ENCODE measurements around the gene PRPF38B. TPM values are rescaled to one million over a fixed set of nuclear protein-coding genes. Genes with fewer than 3 reads are reported as not detected.
A peak's percentile ranks its signal among the peaks of the same experiment; 100 is the strongest.

PRPF38B gene
- polyA plus RNA-seq, 1 of the 3 experiments (the other 2 are of a cell fraction): 17.5 TPM

GRCh38 chr1:108686614-108687313 lies 5.3 kb upstream of the PRPF38B start (continued):
- TF ChIP-seq USF1 (IDR thresholded peaks at IDR 0.05; ENCODE audit: borderline replicate concordance, low read depth): no peak

- Histone ChIP-seq H3K4me1 (ENCODE audit: control insufficient read depth in 1 of 2, insufficient read depth in 2 of 2, low read depth in 1 of 2, low read length in 1 of 2) (peaks cover 11 to 16% of the 10 kb centered on the region in 2 experiments; a peak in 3 of 4 replicates), H2AFZ (ENCODE audit: low read depth) (peak overlapping the region; percentile 76; the same call in 1 of the 2 replicates), H3F3A (replicated peaks; ENCODE audit: insufficient read depth) (peaks cover 9% of the 10 kb centered on the region), H3K9ac (peak overlapping the region; percentile 85), H3K79me2 (ENCODE audit: insufficient read depth) (peaks cover 51% of the 10 kb centered on the region), H3K27me3 (ENCODE audit: insufficient read depth) (no peaks in the 10 kb centered on the region), H3K27ac (ENCODE audit: low read depth in 2 of 2, low read length in 1 of 2) (peak overlapping the region; percentile 96 to 99), H3K4me2 (peak overlapping the region; percentile 85), H3K4me3 (ENCODE audit: low read depth in 2 of 2, low read length in 1 of 2) (peak overlapping the region; percentile 97 to 98), H3K9me2 (no peaks in the 10 kb centered on the region), H3K9me3 (no peaks in the 10 kb centered on the region), H4K20me1 (ENCODE audit: insufficient read depth) (peaks cover 33% of the 10 kb centered on the region), H3K36me3 (replicated peaks in 1 of 2; ENCODE audit: control insufficient read depth in 1 of 2, insufficient read depth in 2 of 2, low read length in 1 of 2) (peaks cover 16 to 17% of the 10 kb centered on the region in 2 experiments)
- ChIA-PET POLR2A (interaction anchor here (0.6 to 2.3 kb wide), 10 partner anchors 30 to 409 kb away, joined by 3 to 13 read pairs (median 4); partner anchors contain the start of genes EEIG2, HENMT1 and TAF13), CTCF (interaction anchor here (0.7 to 3.4 kb wide), 12 partner anchors 28 to 421 kb away, joined by 3 to 27 read pairs (median 3); partner anchors contain the start of gene EEIG2)
- TF ChIP-seq GATA2 (CRISPR knock-in tag; IDR thresholded peaks at IDR 0.05): peak; percentile 55
- no peak for TF ChIP-seq CTCF (IDR thresholded peaks at IDR 0.05)
- 19% methylated on average over 12 of the region's 12 CpGs for WGBS (ENCODE audit: low lambda C conversion rate)
- DNase-seq: no peak
These were observed 775 bp upstream of the PRPF38B start for GRCh38 chr1:108691128-108691941.

- H3K4me1 ChIP-seq (ENCODE audit: control insufficient read depth in 1 of 2, insufficient read depth in 2 of 2, low read depth in 1 of 2, low read length in 1 of 2): peaks cover 11 to 16% of the 10 kb centered on the region in 2 experiments; a peak in 3 of 4 replicates
- DNase-seq: peak; percentile 61
- WGBS (ENCODE audit: low lambda C conversion rate): under 1% methylated on average over 31 of the region's 36 CpGs
- H4K20me1 ChIP-seq (ENCODE audit: insufficient read depth): peaks cover 33% of the 10 kb centered on the region
- H2AFZ ChIP-seq (ENCODE audit: low read depth): peak overlapping the region; percentile 76; the same call in 1 of the 2 replicates
- H3K79me2 ChIP-seq (ENCODE audit: insufficient read depth): peaks cover 68% of the 10 kb centered on the region
- POLR2A ChIA-PET: interaction anchor here (0.9 to 2.3 kb wide), 8 partner anchors 133 to 407 kb away, joined by 3 to 13 read pairs (median 6); partner anchors contain the start of genes EEIG2 and TAF13
- H3F3A ChIP-seq (replicated peaks; ENCODE audit: insufficient read depth): peaks cover 9% of the 10 kb centered on the region
- H3K27ac ChIP-seq (ENCODE audit: low read depth in 2 of 2, low read length in 1 of 2): peak overlapping the region; percentile 96 to 99
- H3K36me3 ChIP-seq (replicated peaks in 1 of 2; ENCODE audit: control insufficient read depth in 1 of 2, insufficient read depth in 2 of 2, low read length in 1 of 2): peaks cover 32 to 34% of the 10 kb centered on the region in 2 experiments
- peak overlapping the region; percentile 97 to 98 for H3K4me3 ChIP-seq (ENCODE audit: low read depth in 2 of 2, low read length in 1 of 2)
- no peaks in the 10 kb centered on the region for H3K9me2 ChIP-seq
- no peaks in the 10 kb centered on the region for H3K9me3 ChIP-seq
- H3K27me3 ChIP-seq (ENCODE audit: insufficient read depth): no peaks in the 10 kb centered on the region
- H3K9ac ChIP-seq: peak overlapping the region; percentile 85
- CTCF ChIA-PET: interaction anchor here (0.9 to 3.4 kb wide), 15 partner anchors 11 to 419 kb away, joined by 3 to 27 read pairs (median 4); partner anchors contain the start of gene EEIG2
- H3K4me2 ChIP-seq: peak overlapping the region; percentile 85
- TF ChIP-seq RCOR1 (IDR thresholded peaks at IDR 0.05; ENCODE audit: low read length) (no peak), RAD21 (IDR thresholded peaks at IDR 0.05; ENCODE audit: low read length) (peak; percentile 54), CTCF (IDR thresholded peaks at IDR 0.05) (peak; percentile 45), USF2 (IDR thresholded peaks at IDR 0.05; ENCODE audit: borderline replicate concordance, low read depth, low read length) (no peak), EZH2phosphoT487 (IDR thresholded peaks at IDR 0.05; ENCODE audit: borderline replicate concordance, low read depth) (no peak), TEAD4 (IDR thresholded peaks at IDR 0.05; ENCODE audit: borderline replicate concordance, insufficient read depth) (no peak), YY1 (IDR thresholded peaks at IDR 0.05; ENCODE audit: low read depth) (no peak)
These were observed 880 bp downstream of the PRPF38B start for GRCh38 chr1:108692724-108693655.
